Colon (tissue), 2 donors: ENCODE data around the gene NCKAP5.

ENCODE experiments used
- FAIRE-seq: peaks from 2 replicates; lab custom pipeline; 2012; peaks lifted over from hg19 to GRCh38; lab: Jason Lieb, UNC
- donor health status: control.
- donor health status: control.

NCKAP5 gene

DNA sequence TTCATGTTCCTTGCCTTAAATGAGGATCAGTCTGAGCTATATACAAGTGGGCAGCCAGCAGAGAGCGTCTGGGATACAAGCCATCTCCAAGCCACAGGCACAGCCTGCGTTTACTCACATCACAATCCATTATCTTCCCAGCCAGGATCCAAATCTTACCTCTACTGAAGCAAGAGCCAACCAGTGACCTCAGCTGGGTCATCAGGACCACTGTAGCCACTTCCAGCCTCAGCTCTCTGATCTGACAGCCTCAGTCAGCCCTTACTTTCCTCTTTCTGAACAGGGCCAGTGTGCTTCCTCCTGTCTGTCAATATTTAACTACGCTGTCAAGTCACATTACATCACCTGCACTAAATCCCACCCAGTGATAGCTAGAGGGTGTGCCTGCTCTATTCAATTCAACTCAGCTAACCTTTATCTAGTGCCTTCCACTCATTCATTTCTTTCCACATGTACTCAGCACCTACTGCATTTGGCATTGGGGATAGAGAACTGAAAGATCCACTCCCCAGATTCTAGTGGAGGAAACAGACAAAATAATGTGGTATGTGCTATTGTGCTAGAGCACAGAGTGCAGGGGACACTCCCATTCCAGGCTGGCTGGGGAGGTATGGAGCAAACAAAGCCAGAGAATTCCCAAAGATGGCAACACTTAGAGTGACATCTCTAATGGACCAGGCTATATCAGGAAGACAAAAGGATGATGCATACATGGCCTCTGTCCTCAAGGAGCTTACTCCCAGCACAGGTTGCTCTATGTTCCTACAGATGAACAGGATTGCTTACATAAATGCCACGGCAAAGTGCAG is 146.5 kb downstream of the NCKAP5 start:
- peak; percentile 51 for FAIRE-seq

DNA sequence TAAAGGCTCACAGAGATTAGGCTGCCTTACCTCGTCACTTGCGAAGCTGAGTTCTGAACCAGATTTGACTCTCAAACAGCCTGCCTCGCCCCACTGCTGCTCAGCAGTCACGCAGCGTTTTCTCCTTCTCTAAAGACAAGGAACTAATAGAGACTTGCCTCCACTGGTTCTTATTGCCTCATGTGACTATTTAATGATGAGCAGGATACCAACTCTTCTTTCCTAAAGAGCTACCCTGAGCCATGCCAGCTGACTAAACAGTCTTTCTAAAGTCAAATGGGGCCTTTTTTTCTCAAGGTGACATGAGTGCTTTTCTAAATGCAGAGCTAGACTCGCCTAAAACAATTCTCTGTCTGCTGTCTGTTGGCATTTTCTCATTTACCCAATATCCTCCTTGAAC is 147.5 kb downstream of the NCKAP5 start:
- no peak for FAIRE-seq

DNA sequence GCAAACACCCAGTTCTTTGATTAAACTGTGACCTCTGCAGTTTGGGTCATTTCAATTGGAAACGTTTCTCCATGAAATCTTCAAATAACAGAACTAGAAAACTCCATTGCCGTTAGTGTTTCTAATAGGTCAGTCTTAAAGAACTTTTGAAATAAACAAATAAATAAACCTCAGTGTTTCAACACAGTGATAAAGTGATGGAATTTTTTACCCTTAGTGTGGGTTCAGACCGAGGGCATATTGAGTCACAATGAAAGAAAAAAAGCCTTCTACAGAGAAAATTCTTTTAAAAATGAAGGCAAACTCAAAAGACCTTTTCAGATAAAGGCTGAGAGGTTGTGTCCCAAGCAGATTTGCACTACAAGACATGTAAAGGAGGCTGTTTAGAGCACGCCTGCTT is 149.6 kb downstream of the NCKAP5 start:
- no peak for FAIRE-seq

DNA sequence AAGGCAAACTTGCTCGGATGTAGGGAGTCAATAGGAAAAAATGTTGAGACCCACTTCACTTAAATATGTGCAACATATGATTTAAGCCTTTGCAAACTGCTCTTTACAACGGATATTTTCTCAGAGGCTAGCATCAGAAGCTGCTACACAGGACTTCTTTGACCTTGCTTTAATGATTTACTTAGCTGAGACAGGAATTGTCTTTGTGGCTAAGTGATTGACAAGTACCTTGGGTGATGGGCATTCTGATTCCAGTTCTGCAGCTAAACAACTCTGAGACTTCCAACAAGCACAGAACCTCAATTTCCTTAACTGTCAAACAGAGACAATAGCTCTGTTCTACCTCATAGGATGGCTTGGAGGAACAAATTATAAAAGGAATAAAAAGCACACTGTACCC is 150.2 kb downstream of the NCKAP5 start:
- no peak for FAIRE-seq

- FAIRE-seq = no peak
Observed at GRCh38 chr2:133417415-133417814, 150.8 kb downstream of the NCKAP5 start.

GRCh38 chr2:133416736-133417135 is 151.5 kb downstream of the NCKAP5 start:
- no peak for FAIRE-seq

- no peak for FAIRE-seq
Observed at GRCh38 chr2:133416146-133416545, 152.1 kb downstream of the NCKAP5 start.

DNA sequence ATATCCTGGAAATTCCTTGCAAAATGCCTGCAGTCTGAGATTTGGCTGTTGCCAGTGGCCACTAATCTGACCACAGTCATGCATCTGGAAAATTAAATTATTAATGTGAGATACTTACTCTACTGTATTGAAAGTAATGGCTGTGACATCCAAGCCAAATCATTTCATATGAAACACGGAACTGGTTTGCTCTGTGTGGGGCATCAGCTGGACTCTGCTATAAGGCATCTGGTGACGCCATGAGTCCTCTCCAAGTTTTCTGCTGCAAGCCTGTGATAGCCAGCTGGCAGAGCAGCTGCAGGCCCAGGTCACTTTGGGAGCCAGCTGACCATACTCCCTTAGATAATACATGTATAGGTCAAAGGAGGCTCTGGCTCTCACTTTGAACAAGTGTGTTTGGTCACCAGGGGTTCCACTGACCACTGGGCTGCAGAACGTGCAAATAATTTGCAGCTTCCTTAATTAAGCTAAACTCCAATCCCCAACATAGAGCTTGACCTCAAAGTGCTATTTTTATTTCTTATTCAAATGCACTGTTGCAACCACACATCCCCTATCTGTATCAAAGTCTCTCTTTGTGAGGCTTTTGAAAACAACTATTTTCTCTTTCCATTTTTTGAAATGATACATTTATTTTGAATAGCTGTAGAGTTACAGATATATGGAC is 152.9 kb downstream of the NCKAP5 start:
- no peak for FAIRE-seq

- FAIRE-seq = no peak
Observed at GRCh38 chr2:133414486-133415209, 153.6 kb downstream of the NCKAP5 start.

- no peak for FAIRE-seq
Observed at GRCh38 chr2:133413863-133414262, 154.4 kb downstream of the NCKAP5 start.

- no peak for FAIRE-seq
Observed at GRCh38 chr2:133412694-133413093, 155.6 kb downstream of the NCKAP5 start.

GRCh38 chr2:133411857-133412256 is 156.4 kb downstream of the NCKAP5 start:
- FAIRE-seq = no peak

DNA sequence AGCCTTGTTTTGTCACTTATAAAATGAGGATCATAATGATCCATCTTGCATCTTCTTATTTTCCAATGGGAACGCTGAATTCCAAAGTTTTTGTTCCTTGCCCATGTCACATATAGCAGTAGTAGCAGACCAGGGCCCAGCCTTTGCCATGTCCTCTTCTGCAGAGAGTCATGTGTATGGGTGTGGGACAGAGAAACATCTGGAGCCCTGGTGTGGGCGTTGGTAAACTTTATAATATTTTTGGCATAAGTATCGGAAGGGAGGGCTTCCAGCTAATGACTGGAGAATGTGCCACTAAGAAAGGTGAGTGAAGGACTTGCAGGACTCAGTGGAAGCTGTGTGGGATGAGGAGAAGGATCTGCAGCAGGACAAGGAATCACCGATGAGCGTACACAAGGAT is 157.2 kb downstream of the NCKAP5 start:
- FAIRE-seq = no peak

DNA sequence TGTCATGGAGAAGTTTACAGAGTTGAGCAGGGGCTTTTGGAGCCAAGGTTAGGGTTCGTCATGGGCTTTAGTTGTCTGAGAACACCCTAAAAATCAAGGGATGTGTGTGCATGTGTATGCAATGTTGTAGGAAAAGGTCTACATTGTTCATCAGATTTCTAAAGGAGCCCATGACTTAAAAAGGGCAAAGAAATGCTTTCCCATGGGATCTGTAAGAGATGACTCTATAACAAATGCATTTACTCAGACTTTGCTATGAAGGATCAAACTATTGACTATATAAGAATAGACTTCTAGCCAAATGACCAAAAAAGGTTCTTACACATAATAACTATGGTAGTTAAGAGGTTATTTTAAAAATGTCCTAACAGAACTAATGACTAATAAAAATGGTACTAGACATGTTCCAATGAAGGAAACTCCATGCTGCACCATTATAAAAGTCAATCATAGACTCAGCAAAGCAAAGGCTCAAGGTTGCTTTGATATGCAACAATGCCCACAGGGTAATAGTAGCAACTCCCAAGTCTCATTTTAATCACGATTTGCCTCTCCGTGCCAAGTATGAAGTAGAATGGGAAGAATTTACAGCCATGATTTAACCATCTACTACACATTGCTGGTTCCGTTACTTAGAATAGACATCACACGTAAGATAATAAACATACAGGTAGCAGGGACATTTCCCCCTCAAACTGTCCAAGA is 158.5 kb downstream of the NCKAP5 start:
- no peak for FAIRE-seq

DNA sequence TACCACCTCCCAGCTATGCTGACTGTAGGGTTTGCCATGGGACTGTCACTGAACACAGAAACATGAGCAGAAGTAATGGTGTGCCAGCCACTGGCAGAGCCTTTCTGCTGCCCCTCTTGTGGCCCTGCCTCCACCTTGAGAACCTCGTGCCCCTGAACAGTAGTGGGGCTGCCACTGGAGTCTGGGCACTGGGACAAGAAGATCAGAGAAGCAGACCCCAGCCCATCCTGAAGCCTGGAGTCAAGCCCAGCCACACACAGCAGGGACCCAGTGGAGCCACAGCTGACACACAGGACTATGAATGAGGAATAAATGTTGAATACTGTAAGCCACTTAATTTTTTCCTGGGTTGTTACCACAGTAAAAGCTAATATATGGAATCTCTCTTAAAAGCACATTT is 159.6 kb downstream of the NCKAP5 start:
- no peak for FAIRE-seq

DNA sequence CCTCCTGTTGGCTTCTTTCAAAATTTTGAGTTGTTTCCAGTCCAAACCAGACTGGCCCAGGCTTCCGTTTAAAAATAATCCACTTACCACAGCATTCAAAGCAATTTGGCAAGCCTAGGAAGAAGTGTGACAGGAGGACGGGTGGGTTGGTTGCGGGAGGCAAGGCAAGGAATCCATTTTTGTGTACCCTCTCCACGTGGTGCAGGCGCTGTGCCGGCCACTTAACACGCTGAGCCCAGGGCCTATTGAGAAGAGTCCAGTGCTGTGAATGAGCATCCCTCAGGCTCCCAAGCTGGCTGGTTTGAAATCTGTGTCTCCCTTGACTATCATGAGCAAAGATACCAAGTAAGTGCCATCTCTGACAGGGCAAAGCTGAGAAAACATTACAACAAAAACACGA is 160.9 kb downstream of the NCKAP5 start:
- no peak for FAIRE-seq

- FAIRE-seq = no peak
Observed at GRCh38 chr2:133405252-133405651, 163.0 kb downstream of the NCKAP5 start.

- FAIRE-seq = no peak
Observed at GRCh38 chr2:133400411-133400810, 167.9 kb downstream of the NCKAP5 start.

GRCh38 chr2:133393895-133394294 is 174.4 kb downstream of the NCKAP5 start:
- FAIRE-seq = no peak

DNA sequence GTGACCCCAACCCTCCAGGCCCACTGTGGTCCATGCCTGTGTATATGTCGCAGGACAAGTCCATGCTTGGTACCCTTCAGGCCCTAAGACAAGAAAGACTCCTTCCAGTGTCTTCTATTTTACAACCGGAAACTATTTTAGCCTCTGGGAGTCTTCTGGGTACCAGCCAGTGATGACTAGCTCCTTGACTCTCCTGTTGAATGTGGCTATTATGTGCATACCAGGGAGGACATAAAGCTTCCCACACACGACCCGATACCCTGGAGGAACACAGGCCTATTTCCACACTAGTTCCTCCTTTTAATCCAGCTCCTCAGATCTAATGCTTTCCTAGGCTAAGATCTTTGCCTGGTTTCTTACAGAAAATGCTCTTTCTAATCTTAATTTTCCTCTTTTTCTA is 178.1 kb downstream of the NCKAP5 start:
- no peak for FAIRE-seq

GRCh38 chr2:133389569-133389968 is 178.7 kb downstream of the NCKAP5 start:
- FAIRE-seq = no peak

DNA sequence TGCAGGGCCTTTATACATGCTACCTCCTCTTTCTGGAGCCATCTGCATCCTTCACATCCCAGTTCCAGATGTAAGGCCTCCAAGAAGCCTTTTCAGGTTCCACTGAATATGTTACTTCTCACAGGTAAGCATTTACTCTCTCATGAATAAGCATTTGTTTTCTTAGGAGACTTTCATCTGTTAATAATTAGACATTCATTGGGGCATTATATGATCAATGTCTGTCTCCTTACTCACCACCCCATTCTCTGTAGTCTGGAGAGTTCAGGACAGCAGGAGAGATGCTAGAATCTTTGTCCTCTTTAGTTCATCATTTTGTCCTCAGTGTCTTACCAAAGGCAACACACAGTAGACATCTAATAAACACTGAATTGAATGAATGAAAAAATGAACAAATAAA is 185.7 kb downstream of the NCKAP5 start:
- FAIRE-seq = no peak

GRCh38 chr2:133380991-133381390 is 187.3 kb downstream of the NCKAP5 start:
- FAIRE-seq = no peak
